DOHH2 (cell line): ENCODE data around the gene IL36A.

Experiments
- CTCF ChIP-seq: fragments of 200-600 bp; sonication (generic); IDR thresholded peaks from one replicate; pipeline ENCODE4 v1.5.1; 2014; ENCODE audit warnings: antibody characterized with exemption, mild to moderate bottlenecking, low read depth, low read length; ENCODE audit not compliant: poor library complexity, severe bottlenecking
- EZH2phosphoT487 ChIP-seq: fragments of 200-600 bp; sonication (generic); IDR thresholded peaks from 2 replicates; pipeline ENCODE4 v1.6.1; 2017; ENCODE audit warnings: borderline replicate concordance, mild to moderate bottlenecking, antibody characterized with exemption, low read length, moderate library complexity, mixed read lengths

GRCh38 chr2:113046465-113046864 lies 41.2 kb downstream of the IL36A start:
- no peak for TF ChIP-seq CTCF
- no peak for TF ChIP-seq EZH2phosphoT487
